Measurements from ENCODE around the gene ZNF783.
A peak's percentile ranks its signal among the peaks of the same experiment; 100 is the strongest.
"Not testable (repeated sequence)": the region's sequence is repeated elsewhere in the genome, so short reads cannot be mapped to it uniquely, and the experiment has no call there.

The ZNF783 gene

DNA sequence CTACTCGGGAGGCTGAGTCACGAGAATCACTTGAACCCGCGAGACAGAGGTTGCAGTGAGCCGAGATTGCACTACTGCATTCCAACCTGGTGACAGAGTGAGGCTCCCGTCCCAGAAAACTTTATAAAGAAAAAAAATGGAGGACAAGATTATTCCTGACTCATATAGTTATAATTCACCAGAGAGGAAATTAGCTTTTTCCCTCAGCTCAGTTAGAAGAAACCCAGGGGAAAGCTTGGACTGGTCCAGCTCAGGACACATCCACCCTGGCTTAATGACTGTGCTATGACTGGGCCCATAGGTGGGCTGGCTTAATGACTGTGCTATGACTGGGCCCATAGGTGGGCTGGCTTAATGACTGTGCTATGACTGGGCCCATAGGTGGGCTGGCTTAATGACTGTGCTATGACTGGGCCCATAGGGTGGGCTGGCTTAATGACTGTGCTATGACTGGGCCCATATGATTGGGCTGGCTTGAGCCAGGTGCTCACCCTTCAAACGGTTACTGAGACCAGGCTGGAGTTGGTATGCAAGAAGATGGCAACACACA is 28.3 kb upstream of the ZNF783 start:
- peak; percentile 85 to 90 for DNase-seq
- not testable (repeated sequence) for H3K18ac ChIP-seq (ENCODE audit: low read length); H3K4me2 ChIP-seq (ENCODE audit: low read length); H3K36me3 ChIP-seq (ENCODE audit: control insufficient read depth in 1 of 2, insufficient read depth in 2 of 2, low read length in 2 of 2); H4K8ac ChIP-seq (ENCODE audit: low read depth, low read length); H2BK5ac ChIP-seq (ENCODE audit: low read depth, low read length, poor library complexity); H3K27me3 ChIP-seq (ENCODE audit: insufficient read depth, low read length); H2AFZ ChIP-seq (ENCODE audit: insufficient read depth, low read length, poor library complexity); H3K27ac ChIP-seq (ENCODE audit: low read depth, low read length); H3K4me1 ChIP-seq (ENCODE audit: control insufficient read depth in 1 of 2, insufficient read depth in 2 of 2, low read length in 2 of 2); H3K23ac ChIP-seq (ENCODE audit: low read length); H4K91ac ChIP-seq (ENCODE audit: low read depth, low read length); H4K12ac ChIP-seq (ENCODE audit: low read depth, low read length); H2BK120ac ChIP-seq (ENCODE audit: insufficient read depth, low read length, poor library complexity); H3K79me1 ChIP-seq (ENCODE audit: low read length); H3K9ac ChIP-seq (ENCODE audit: low read length); H3K79me2 ChIP-seq (ENCODE audit: control insufficient read depth, insufficient read depth, low read length, poor library complexity); H2AK5ac ChIP-seq (ENCODE audit: low read length); H2BK12ac ChIP-seq (ENCODE audit: low read length); H3K9me3 ChIP-seq (ENCODE audit: insufficient read depth, low read depth, low read length); H3K4ac ChIP-seq (ENCODE audit: low read depth, low read length); H3K14ac ChIP-seq (ENCODE audit: low read length); H3K4me3 ChIP-seq (ENCODE audit: low read depth, low read length)
- no CpG with 5 or more reads among the region's 7 CpGs for WGBS (ENCODE audit: extremely low coverage, insufficient coverage, insufficient read length)

- Histone ChIP-seq H3K79me1 (ENCODE audit: low read length) (peaks cover 7% of the 10 kb centered on the region), H3K4me2 (ENCODE audit: low read length) (no peak overlapping the region), H3K9ac (ENCODE audit: low read length) (no peak overlapping the region), H3K4me1 (ENCODE audit: control insufficient read depth in 1 of 2, insufficient read depth in 2 of 2, low read length in 2 of 2) (peaks cover 3 to 6% of the 10 kb centered on the region in 2 experiments), H3K9me3 (ENCODE audit: insufficient read depth, low read depth, low read length) (peaks cover 3% of the 10 kb centered on the region), H3K4me3 (ENCODE audit: low read depth, low read length) (no peak overlapping the region), H2BK12ac (ENCODE audit: low read length) (no peak overlapping the region), H2AFZ (ENCODE audit: insufficient read depth, low read length, poor library complexity) (no peak overlapping the region), H4K91ac (ENCODE audit: low read depth, low read length) (no peak overlapping the region), H3K79me2 (ENCODE audit: control insufficient read depth, insufficient read depth, low read length, poor library complexity) (peaks cover 8% of the 10 kb centered on the region), H4K8ac (ENCODE audit: low read depth, low read length) (no peak overlapping the region), H3K27me3 (ENCODE audit: insufficient read depth, low read length) (no peaks in the 10 kb centered on the region), H3K14ac (ENCODE audit: low read length) (no peak overlapping the region), H3K23ac (ENCODE audit: low read length) (no peak overlapping the region), H3K27ac (ENCODE audit: low read depth, low read length) (no peak overlapping the region), H2BK120ac (ENCODE audit: insufficient read depth, low read length, poor library complexity) (no peak overlapping the region), H3K4ac (ENCODE audit: low read depth, low read length) (no peak overlapping the region), H2AK5ac (ENCODE audit: low read length) (no peak overlapping the region), H3K18ac (ENCODE audit: low read length) (no peak overlapping the region), H3K36me3 (ENCODE audit: control insufficient read depth in 1 of 2, insufficient read depth in 2 of 2, low read length in 2 of 2) (peaks cover 0 to 2% of the 10 kb centered on the region in 2 experiments), H2BK5ac (ENCODE audit: low read depth, low read length, poor library complexity) (no peak overlapping the region), H4K12ac (ENCODE audit: low read depth, low read length) (no peak overlapping the region)
- WGBS (ENCODE audit: extremely low coverage, insufficient coverage, insufficient read length): no CpG with 5 or more reads among the region's 7 CpGs
- peak; percentile 12 to 38 for DNase-seq
Observed at GRCh38 chr7:149237502-149237901, 24.5 kb upstream of the ZNF783 start.

- no CpG with 5 or more reads among the region's 3 CpGs for WGBS (ENCODE audit: extremely low coverage, insufficient coverage, insufficient read length)
- H2BK5ac ChIP-seq (ENCODE audit: low read depth, low read length, poor library complexity): no peak overlapping the region
- no peak overlapping the region for H2AK5ac ChIP-seq (ENCODE audit: low read length)
- no peak overlapping the region for H3K9ac ChIP-seq (ENCODE audit: low read length)
- H3K18ac ChIP-seq (ENCODE audit: low read length): no peak overlapping the region
- peaks cover 8% of the 10 kb centered on the region for H3K79me2 ChIP-seq (ENCODE audit: control insufficient read depth, insufficient read depth, low read length, poor library complexity)
- no peak overlapping the region for H3K4me3 ChIP-seq (ENCODE audit: low read depth, low read length)
- no peak overlapping the region for H3K4ac ChIP-seq (ENCODE audit: low read depth, low read length)
- no peak overlapping the region for H3K23ac ChIP-seq (ENCODE audit: low read length)
- DNase-seq: peak; percentile 95 to 97
- H3K4me2 ChIP-seq (ENCODE audit: low read length): no peak overlapping the region
- H3K14ac ChIP-seq (ENCODE audit: low read length): no peak overlapping the region
- no peak overlapping the region for H4K8ac ChIP-seq (ENCODE audit: low read depth, low read length)
- peaks cover 0 to 2% of the 10 kb centered on the region in 2 experiments for H3K36me3 ChIP-seq (ENCODE audit: control insufficient read depth in 1 of 2, insufficient read depth in 2 of 2, low read length in 2 of 2)
- no peak overlapping the region for H2BK12ac ChIP-seq (ENCODE audit: low read length)
- H3K79me1 ChIP-seq (ENCODE audit: low read length): peaks cover 4% of the 10 kb centered on the region
- H4K12ac ChIP-seq (ENCODE audit: low read depth, low read length): no peak overlapping the region
- H2AFZ ChIP-seq (ENCODE audit: insufficient read depth, low read length, poor library complexity): no peak overlapping the region
- H3K9me3 ChIP-seq (ENCODE audit: insufficient read depth, low read depth, low read length): peaks cover 3% of the 10 kb centered on the region
- peaks cover under 1 to 6% of the 10 kb centered on the region in 2 experiments for H3K4me1 ChIP-seq (ENCODE audit: control insufficient read depth in 1 of 2, insufficient read depth in 2 of 2, low read length in 2 of 2)
- no peak overlapping the region for H2BK120ac ChIP-seq (ENCODE audit: insufficient read depth, low read length, poor library complexity)
- no peaks in the 10 kb centered on the region for H3K27me3 ChIP-seq (ENCODE audit: insufficient read depth, low read length)
- no peak overlapping the region for H3K27ac ChIP-seq (ENCODE audit: low read depth, low read length)
- H4K91ac ChIP-seq (ENCODE audit: low read depth, low read length): no peak overlapping the region
Observed at GRCh38 chr7:149238051-149238450, 23.9 kb upstream of the ZNF783 start.

GRCh38 chr7:149239345-149240143 is 22.5 kb upstream of the ZNF783 start, which contains the start of gene ZNF212:
Gene ZNF212, plus strand, starts transcription at chr7:149239651. Its CDS starts 128 bp downstream, at chr7:149239779.
- no peak within 1 kb of the TSS for H2BK12ac ChIP-seq (ENCODE audit: low read length)
- H3K9ac ChIP-seq (ENCODE audit: low read length): peak within 1 kb of the TSS; percentile 88
- H3K4me2 ChIP-seq (ENCODE audit: low read length): peak within 1 kb of the TSS; percentile 99
- H2AK5ac ChIP-seq (ENCODE audit: low read length): peak within 1 kb of the TSS; percentile 52
- H2BK5ac ChIP-seq (ENCODE audit: low read depth, low read length, poor library complexity): peak within 1 kb of the TSS; percentile 38
- peak within 1 kb of the TSS; percentile 71 for H4K12ac ChIP-seq (ENCODE audit: low read depth, low read length)
- peak within 1 kb of the TSS; percentile 62 for H2AFZ ChIP-seq (ENCODE audit: insufficient read depth, low read length, poor library complexity)
- H3K4me3 ChIP-seq (ENCODE audit: low read depth, low read length): peak within 1 kb of the TSS; percentile 94
- peak; percentile 97 to 99 for DNase-seq
- H2BK120ac ChIP-seq (ENCODE audit: insufficient read depth, low read length, poor library complexity): peak within 1 kb of the TSS; percentile 76
- H4K91ac ChIP-seq (ENCODE audit: low read depth, low read length): peak within 1 kb of the TSS; percentile 71
- peaks cover 0 to 2% of the 10 kb centered on the region in 2 experiments for H3K36me3 ChIP-seq (ENCODE audit: control insufficient read depth in 1 of 2, insufficient read depth in 2 of 2, low read length in 2 of 2)
- peak within 1 kb of the TSS; percentile 90 for H4K8ac ChIP-seq (ENCODE audit: low read depth, low read length)
- H3K18ac ChIP-seq (ENCODE audit: low read length): peak within 1 kb of the TSS; percentile 73
- H3K23ac ChIP-seq (ENCODE audit: low read length): no peak within 1 kb of the TSS
- WGBS (ENCODE audit: extremely low coverage, insufficient coverage, insufficient read length): no CpG with 5 or more reads among the region's 64 CpGs
- H3K9me3 ChIP-seq (ENCODE audit: insufficient read depth, low read depth, low read length): no peaks in the 10 kb centered on the region
- peak within 1 kb of the TSS; percentile 98 for H3K4ac ChIP-seq (ENCODE audit: low read depth, low read length)
- peaks cover 4% of the 10 kb centered on the region for H3K79me1 ChIP-seq (ENCODE audit: low read length)
- peaks cover 8% of the 10 kb centered on the region for H3K79me2 ChIP-seq (ENCODE audit: control insufficient read depth, insufficient read depth, low read length, poor library complexity)
- H3K27ac ChIP-seq (ENCODE audit: low read depth, low read length): no peak within 1 kb of the TSS
- no peaks in the 10 kb centered on the region for H3K27me3 ChIP-seq (ENCODE audit: insufficient read depth, low read length)
- H3K4me1 ChIP-seq (ENCODE audit: control insufficient read depth in 1 of 2, insufficient read depth in 2 of 2, low read length in 2 of 2): peaks cover 0 to 6% of the 10 kb centered on the region in 2 experiments
- peak within 1 kb of the TSS; percentile 54 for H3K14ac ChIP-seq (ENCODE audit: low read length)

Measured in trophoblast cell (in vitro differentiated cells and primary cell).